Measurements from ENCODE around the gene PHC2.

DNA sequence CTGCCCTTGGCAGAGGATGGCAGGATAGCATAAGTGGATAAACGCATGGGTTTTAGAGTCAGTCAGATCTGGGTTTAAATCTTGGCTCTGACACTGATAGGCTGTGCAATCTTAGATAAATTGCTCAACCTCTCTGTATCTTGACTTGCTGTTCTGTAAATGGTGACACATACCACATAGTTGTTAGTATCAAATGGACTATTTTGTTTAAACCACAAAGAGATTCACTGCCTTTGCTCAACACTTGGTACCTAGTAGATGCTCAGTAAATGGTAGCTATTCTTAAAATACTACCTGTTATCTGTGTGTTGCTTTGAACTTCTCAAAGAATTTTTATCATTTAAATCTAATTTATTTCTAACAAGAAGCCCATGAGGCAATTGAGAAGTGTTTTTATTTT, 70.5 kb downstream of the PHC2 start:
- TF ChIP-seq, protein P1, sequence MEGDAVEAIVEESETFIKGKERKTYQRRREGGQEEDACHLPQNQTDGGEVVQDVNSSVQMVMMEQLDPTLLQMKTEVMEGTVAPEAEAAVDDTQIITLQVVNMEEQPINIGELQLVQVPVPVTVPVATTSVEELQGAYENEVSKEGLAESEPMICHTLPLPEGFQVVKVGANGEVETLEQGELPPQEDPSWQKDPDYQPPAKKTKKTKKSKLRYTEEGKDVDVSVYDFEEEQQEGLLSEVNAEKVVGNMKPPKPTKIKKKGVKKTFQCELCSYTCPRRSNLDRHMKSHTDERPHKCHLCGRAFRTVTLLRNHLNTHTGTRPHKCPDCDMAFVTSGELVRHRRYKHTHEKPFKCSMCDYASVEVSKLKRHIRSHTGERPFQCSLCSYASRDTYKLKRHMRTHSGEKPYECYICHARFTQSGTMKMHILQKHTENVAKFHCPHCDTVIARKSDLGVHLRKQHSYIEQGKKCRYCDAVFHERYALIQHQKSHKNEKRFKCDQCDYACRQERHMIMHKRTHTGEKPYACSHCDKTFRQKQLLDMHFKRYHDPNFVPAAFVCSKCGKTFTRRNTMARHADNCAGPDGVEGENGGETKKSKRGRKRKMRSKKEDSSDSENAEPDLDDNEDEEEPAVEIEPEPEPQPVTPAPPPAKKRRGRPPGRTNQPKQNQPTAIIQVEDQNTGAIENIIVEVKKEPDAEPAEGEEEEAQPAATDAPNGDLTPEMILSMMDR (IDR thresholded peaks at IDR 0.05): no peak
- no peak for TF ChIP-seq ZFX (IDR thresholded peaks at IDR 0.05; ENCODE audit: borderline replicate concordance)

Measured in 22Rv1 (cell line).